HK-2 (cell line): ENCODE measurements around the gene PYDC1.
A peak's percentile ranks its signal among the peaks of the same experiment; 100 is the strongest.
"Not testable (repeated sequence)": the region's sequence is repeated elsewhere in the genome, so short reads cannot be mapped to it uniquely, and the experiment has no call there.

ENCODE experiments used
- DNase-seq: peaks from one replicate; pipeline ENCODE4 v3.0.0-alpha.2; 2018; ENCODE audit not compliant: unreplicated experiment

PYDC1 gene

GRCh38 chr16:31221357-31222160, 4.6 kb upstream of the PYDC1 start:
- DNase-seq: no peak

GRCh38 chr16:31219154-31219741, 2.3 kb upstream of the PYDC1 start:
- DNase-seq: no peak

- DNase-seq: no peak
Measured at GRCh38 chr16:31217136-31217530, 198 bp upstream of the PYDC1 start.

GRCh38 chr16:31215287-31216162, 1.4 kb downstream of the PYDC1 start:
- peak; percentile 69 for DNase-seq

- DNase-seq: no peak
Measured at GRCh38 chr16:31214708-31215286, 2.1 kb downstream of the PYDC1 start.

GRCh38 chr16:31213877-31214707, 2.8 kb downstream of the PYDC1 start, which contains the start of gene TRIM72:
TSS of gene TRIM72 (plus strand) at chr16:31214119. CDS start at chr16:31214739, 620 bp downstream.
- DNase-seq: no peak

- DNase-seq: no peak
Measured at GRCh38 chr16:31213342-31213741, 3.6 kb downstream of the PYDC1 start.

- DNase-seq: no peak
Measured at GRCh38 chr16:31206776-31207175, 10.2 kb downstream of the PYDC1 start.

- no peak for DNase-seq
Measured at GRCh38 chr16:31204871-31205666, 11.9 kb downstream of the PYDC1 start.

GRCh38 chr16:31202414-31203375, 14.2 kb downstream of the PYDC1 start, which contains the start of gene PYCARD:
TSS of gene PYCARD (minus strand) at chr16:31202760. CDS start at chr16:31202690, 70 bp downstream.
- peak; percentile 47 for DNase-seq

- no peak for DNase-seq
Measured at GRCh38 chr16:31201582-31202413, 15.1 kb downstream of the PYDC1 start.

- DNase-seq: no peak
Measured at GRCh38 chr16:31200821-31201568, 15.9 kb downstream of the PYDC1 start.

GRCh38 chr16:31200111-31200510, 16.8 kb downstream of the PYDC1 start:
- not testable (repeated sequence) for DNase-seq

- no peak for DNase-seq
Measured at GRCh38 chr16:31199430-31200041, 17.4 kb downstream of the PYDC1 start.

- DNase-seq: no peak
Measured at GRCh38 chr16:31198207-31198882, 18.6 kb downstream of the PYDC1 start.
